ENCODE measurements around the gene ACVR1C. TPM values are rescaled to one million over a fixed set of nuclear protein-coding genes. Genes with fewer than 3 reads are reported as not detected.

Gene ACVR1C
- total and polyA plus RNA-seq, 8 donors = 0.29 to 1.6 (median 0.37) TPM

DNA sequence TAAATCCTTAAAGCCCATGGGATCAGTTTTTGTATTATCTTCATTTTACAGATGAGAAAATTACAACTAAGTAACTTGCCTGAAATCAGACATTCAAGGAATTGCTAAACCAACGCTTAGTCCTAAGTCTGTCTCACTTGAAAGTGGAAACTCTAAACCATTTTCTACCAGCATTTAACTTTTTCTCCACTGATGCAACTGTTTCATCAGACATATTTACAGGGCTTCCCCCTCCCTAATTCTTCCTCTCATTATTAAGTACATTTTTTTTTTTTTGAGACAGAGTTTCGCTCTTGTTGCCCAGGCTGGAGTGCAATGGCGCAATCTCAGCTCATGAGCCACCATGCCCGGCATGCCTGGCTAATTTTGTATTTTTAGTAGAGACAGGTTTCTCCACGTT, 88.6 kb downstream of the ACVR1C start:
- Histone ChIP-seq H3K27ac (no peak overlapping the region), H3K9me3 (no peaks in the 10 kb centered on the region), H3K4me1 (no peaks in the 10 kb centered on the region), H3K4me3 (no peak overlapping the region), H3K27me3 (no peaks in the 10 kb centered on the region), H3K36me3 (no peaks in the 10 kb centered on the region)
- no peak for TF ChIP-seq CTCF (IDR thresholded peaks at IDR 0.05)
- ATAC-seq = no peak
- intact Hi-C loops (cut with DNase I) = no loop called here
- no peak for DNase-seq

DNA sequence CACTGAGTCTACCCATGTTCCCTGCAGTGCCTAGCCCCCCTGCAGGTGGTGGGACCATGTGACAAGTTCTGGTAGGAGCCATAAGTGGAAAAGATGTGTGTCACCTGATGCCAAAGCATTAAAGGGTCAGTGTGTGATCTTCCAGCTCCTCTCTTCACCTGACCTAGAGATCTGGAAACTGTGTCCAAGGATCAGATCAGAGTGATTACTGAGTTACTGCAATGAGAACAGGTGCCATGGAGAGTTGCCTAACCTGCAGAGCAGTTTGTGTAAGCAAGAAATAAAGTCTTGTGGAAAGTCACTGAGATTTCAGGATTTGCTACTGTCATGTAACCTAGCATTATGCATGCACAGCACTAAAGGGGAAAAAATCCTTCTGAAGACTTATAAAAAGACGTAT, 90.6 kb downstream of the ACVR1C start:
- no peak for TF ChIP-seq CTCF (IDR thresholded peaks at IDR 0.05)
- no peaks in the 10 kb centered on the region for H3K4me1 ChIP-seq
- H3K27me3 ChIP-seq = no peaks in the 10 kb centered on the region
- no peak overlapping the region for H3K4me3 ChIP-seq
- H3K36me3 ChIP-seq = no peaks in the 10 kb centered on the region
- intact Hi-C loops (cut with DNase I) = no loop called here
- H3K9me3 ChIP-seq = no peaks in the 10 kb centered on the region
- no peak for DNase-seq
- H3K27ac ChIP-seq = no peak overlapping the region
- no peak for ATAC-seq

DNA sequence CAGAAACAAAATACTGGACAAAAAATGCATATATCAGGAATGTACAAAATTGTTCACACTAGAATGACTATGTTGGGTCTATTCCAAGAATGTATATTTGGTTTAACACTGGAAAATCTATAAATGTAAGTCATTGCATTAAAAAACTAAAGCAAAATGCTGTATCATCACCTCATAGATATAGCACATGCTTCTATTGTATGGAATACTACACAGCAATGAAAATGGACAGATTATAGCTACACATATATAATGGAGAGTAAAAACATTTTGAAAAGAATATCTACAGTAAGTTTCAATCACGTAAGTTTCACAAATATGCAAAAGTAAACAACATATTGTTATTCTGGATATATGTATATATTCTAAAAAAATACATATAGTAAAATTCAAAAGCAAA, 91.8 kb downstream of the ACVR1C start:
- no peaks in the 10 kb centered on the region for H3K9me3 ChIP-seq
- DNase-seq = no peak
- intact Hi-C loops (cut with DNase I) = no loop called here
- no peak for ATAC-seq
- no peak overlapping the region for H3K27ac ChIP-seq
- H3K27me3 ChIP-seq = no peaks in the 10 kb centered on the region
- H3K36me3 ChIP-seq = no peaks in the 10 kb centered on the region
- H3K4me1 ChIP-seq = no peaks in the 10 kb centered on the region
- H3K4me3 ChIP-seq = no peak overlapping the region
- no peak for TF ChIP-seq CTCF (IDR thresholded peaks at IDR 0.05)

- Histone ChIP-seq H3K4me1 (no peaks in the 10 kb centered on the region), H3K9me3 (no peaks in the 10 kb centered on the region), H3K27ac (no peak overlapping the region), H3K4me3 (no peak overlapping the region), H3K27me3 (no peaks in the 10 kb centered on the region), H3K36me3 (no peaks in the 10 kb centered on the region)
- DNase-seq (no peak), ATAC-seq (no peak)
- intact Hi-C loops (cut with DNase I) = no loop called here
- TF ChIP-seq CTCF (IDR thresholded peaks at IDR 0.05) = no peak
Measured at GRCh38 chr2:157528963-157529751, 99.5 kb downstream of the ACVR1C start.

DNA sequence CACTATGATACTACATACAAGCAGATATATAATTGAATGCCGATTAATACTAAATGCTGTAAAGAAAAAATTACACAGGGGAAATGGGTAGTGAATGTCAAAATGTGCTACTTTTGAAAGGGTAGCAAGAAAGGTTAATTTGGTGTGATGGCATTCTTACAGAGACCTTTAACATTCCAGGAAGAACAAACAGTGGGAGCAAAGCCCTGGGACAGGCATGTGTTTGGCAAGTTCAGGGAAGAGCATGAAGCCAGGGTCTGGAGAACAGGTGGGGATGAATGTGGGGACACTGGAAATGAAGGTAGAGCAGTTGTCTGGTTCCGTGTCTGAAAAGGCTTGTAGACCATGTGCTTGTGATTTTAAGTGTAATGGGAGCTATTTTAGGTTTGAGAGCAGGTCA, 102.6 kb downstream of the ACVR1C start:
- no peak for TF ChIP-seq CTCF (IDR thresholded peaks at IDR 0.05)
- no peak overlapping the region for H3K4me3 ChIP-seq
- DNase-seq (no peak), ATAC-seq (no peak)
- no peak overlapping the region for H3K27ac ChIP-seq
- intact Hi-C loops (cut with DNase I) = no loop called here
- no peaks in the 10 kb centered on the region for H3K4me1 ChIP-seq
- no peaks in the 10 kb centered on the region for H3K27me3 ChIP-seq
- no peaks in the 10 kb centered on the region for H3K36me3 ChIP-seq
- no peaks in the 10 kb centered on the region for H3K9me3 ChIP-seq

Data from left lung (tissue), 10 donors.